H1 (cell line): ENCODE results near the gene ZDHHC8. TPM values are rescaled to one million over a fixed set of nuclear protein-coding genes. Genes with fewer than 3 reads are reported as not detected.

Source experiments
- CTCF ChIA-PET: fragments of 300-600 bp; sonication (Branson Sonifier 250); formaldehyde crosslinking; loops from one replicate; lab custom pipeline; 2021; ENCODE audit not compliant: partially characterized antibody; lab: Charles Lee
- POLR2A ChIA-PET: fragments of 300-600 bp; sonication (Branson Sonifier 250); formaldehyde crosslinking; loops from one replicate; lab custom pipeline; 2021; ENCODE audit warnings: inconsistent platforms; ENCODE audit not compliant: partially characterized antibody; lab: Charles Lee
- DNase-seq, 2 experiments: peaks; one replicate each; pipeline versions ENCODE4 v3.0.0 to v3.0.0-alpha.2; 2010 to 2022; ENCODE audit warnings: low spot score in 2 of 2, low read depth in 1 of 2, mixed read lengths in 1 of 2
- FAIRE-seq: peaks from 2 replicates; lab custom pipeline; 2011; peaks lifted over from hg19 to GRCh38; lab: Jason Lieb, UNC
- H2AFZ ChIP-seq: 2 replicates; pipeline ENCODE4 v1.8.1; 2012; ENCODE audit warnings: low read length, inconsistent platforms
- H2AK5ac ChIP-seq: 2 replicates; pipeline ENCODE4 v1.6.1; 2013; ENCODE audit warnings: low read depth, low read length
- H2BK120ac ChIP-seq: replicated peaks from 2 replicates; pipeline ENCODE3; 2013; ENCODE audit warnings: low read depth, low read length, inconsistent platforms
- H2BK12ac ChIP-seq: 2 replicates; pipeline ENCODE4 v1.6.1; 2013; ENCODE audit warnings: low read depth, low read length
- H2BK15ac ChIP-seq: 2 replicates; pipeline ENCODE4 v1.6.1; 2013; ENCODE audit warnings: low read length
- H2BK20ac ChIP-seq: 2 replicates; pipeline ENCODE4 v1.6.1; 2013; ENCODE audit warnings: low read length
- H2BK5ac ChIP-seq: 2 replicates; pipeline ENCODE4 v1.6.1; 2013; ENCODE audit warnings: low read depth, low read length
- H3K14ac ChIP-seq: 2 replicates; pipeline ENCODE4 v1.6.1; 2013; ENCODE audit warnings: inconsistent platforms; ENCODE audit not compliant: insufficient read length
- H3K18ac ChIP-seq: 2 replicates; pipeline ENCODE4 v1.6.1; 2013; ENCODE audit warnings: low read length; ENCODE audit errors: extremely low read depth
- H3K23ac ChIP-seq: 2 replicates; pipeline ENCODE4 v1.6.1; 2013; ENCODE audit warnings: inconsistent platforms; ENCODE audit not compliant: insufficient read length
- H3K23me2 ChIP-seq: 2 replicates; pipeline ENCODE4 v1.6.1; 2013; ENCODE audit warnings: low read depth, low read length
- H3K27ac ChIP-seq: 2 replicates; pipeline ENCODE4 v1.6.1; 2011; ENCODE audit warnings: low read depth, low read length, inconsistent platforms
- H3K27me3 ChIP-seq, 4 experiments: replicated peaks in 1 of 4; 1 replicate in 1 of 4; 2 replicates in 3 of 4; pipeline versions ENCODE4 v1.6.1 to v1.8.1; 2011 to 2013; ENCODE audit warnings: low read length in 3 of 4, mild to moderate bottlenecking in 3 of 4, inconsistent platforms in 2 of 4, mixed read lengths in 2 of 4, moderate library complexity in 1 of 4; ENCODE audit not compliant: control insufficient read depth in 3 of 4, insufficient read depth in 3 of 4; ENCODE audit errors: extremely low read depth in 1 of 4
- H3K36me3 ChIP-seq, 4 experiments: 2 replicates each; pipeline versions ENCODE4 v1.6.1 to v1.8.1; 2011 to 2013; ENCODE audit warnings: mild to moderate bottlenecking in 4 of 4, low read length in 3 of 4, moderate library complexity in 2 of 4, control low read depth in 1 of 4, inconsistent platforms in 1 of 4; ENCODE audit not compliant: insufficient read depth in 4 of 4, control insufficient read depth in 2 of 4
- H3K4ac ChIP-seq: replicated peaks from 2 replicates; pipeline ENCODE3; 2013; ENCODE audit warnings: low read length, low read depth, mixed read lengths, inconsistent platforms; ENCODE audit not compliant: insufficient read length
- H3K4me1 ChIP-seq, 4 experiments: replicated peaks in 1 of 4; 1 replicate in 1 of 4; 2 replicates in 3 of 4; pipeline versions ENCODE4 v1.6.1 to v1.8.1; 2011 to 2013; ENCODE audit warnings: low read length in 3 of 4, inconsistent platforms in 2 of 4, mixed read lengths in 1 of 4; ENCODE audit not compliant: insufficient read depth in 4 of 4, control insufficient read depth in 3 of 4
- H3K4me2 ChIP-seq, 2 experiments: 2 replicates each; pipeline versions ENCODE4 v1.6.1 to v1.8.1; 2011 to 2013; ENCODE audit warnings: low read depth in 2 of 2, low read length in 2 of 2, control low read depth in 1 of 2, inconsistent platforms in 1 of 2, mild to moderate bottlenecking in 1 of 2; ENCODE audit not compliant: insufficient read depth in 1 of 2
- H3K4me3 ChIP-seq, 4 experiments: fragments of 200-600, 300-600 bp in 1 of 4; sonication (generic), shearing (Covaris generic), sonication (Bioruptor Twin) in 1 of 4; 2 replicates each; pipeline versions ENCODE4 v1.5.1 to v1.8.1; 2011 to 2016; ENCODE audit warnings: low read length in 4 of 4, low read depth in 3 of 4, control low read depth in 2 of 4, inconsistent platforms in 2 of 4, mild to moderate bottlenecking in 2 of 4, mixed read lengths in 1 of 4, moderate library complexity in 1 of 4; ENCODE audit not compliant: insufficient read depth in 2 of 4; ENCODE audit errors: extremely low read depth in 1 of 4
- H3K56ac ChIP-seq: replicated peaks from 2 replicates; pipeline ENCODE3; 2013; ENCODE audit warnings: low read depth, mild to moderate bottlenecking, mixed read lengths, low read length, inconsistent platforms; ENCODE audit not compliant: insufficient read length
- H3K79me1 ChIP-seq: 2 replicates; pipeline ENCODE4 v1.6.1; 2013; ENCODE audit warnings: low read depth, low read length, control low read depth
- H3K79me2 ChIP-seq, 2 experiments: 2 replicates each; pipeline versions ENCODE4 v1.6.1 to v1.8.1; 2012 to 2013; ENCODE audit warnings: low read length in 2 of 2, mild to moderate bottlenecking in 2 of 2, inconsistent platforms in 1 of 2; ENCODE audit not compliant: insufficient read depth in 2 of 2, control insufficient read depth in 1 of 2
- H3K9ac ChIP-seq, 4 experiments: replicated peaks in 1 of 4; 1 replicate in 1 of 4; 2 replicates in 3 of 4; pipeline versions ENCODE4 v1.6.1 to v1.8.1; 2011 to 2013; ENCODE audit warnings: low read depth in 3 of 4, low read length in 3 of 4, control low read depth in 2 of 4, mild to moderate bottlenecking in 2 of 4, moderate library complexity in 2 of 4, inconsistent platforms in 1 of 4; ENCODE audit errors: extremely low read depth in 1 of 4
- H3K9me3 ChIP-seq, 2 experiments: 2 replicates each; pipeline versions ENCODE4 v1.6.1 to v1.8.1; 2012 to 2013; ENCODE audit warnings: mild to moderate bottlenecking in 2 of 2, moderate library complexity in 2 of 2, control low read depth in 1 of 2, inconsistent platforms in 1 of 2, low read depth in 1 of 2, low read length in 1 of 2, mixed read lengths in 1 of 2; ENCODE audit not compliant: insufficient read depth in 2 of 2
- H4K20me1 ChIP-seq, 2 experiments: replicated peaks in 1 of 2; 2 replicates each; pipeline versions ENCODE3 to v1.8.1; 2011 to 2013; ENCODE audit warnings: inconsistent platforms in 2 of 2, low read length in 2 of 2, mild to moderate bottlenecking in 1 of 2; ENCODE audit not compliant: insufficient read depth in 2 of 2, control insufficient read depth in 1 of 2
- H4K5ac ChIP-seq: 2 replicates; pipeline ENCODE4 v1.6.1; 2013; ENCODE audit warnings: low read length, low read depth, mixed read lengths, inconsistent platforms; ENCODE audit not compliant: insufficient read length
- H4K8ac ChIP-seq: 2 replicates; pipeline ENCODE4 v1.8.0; 2013; ENCODE audit warnings: mild to moderate bottlenecking, moderate library complexity, low read length, inconsistent platforms; ENCODE audit not compliant: insufficient read depth; ENCODE audit errors: extremely low read depth
- H4K91ac ChIP-seq: replicated peaks from 2 replicates; pipeline ENCODE3; 2013; ENCODE audit warnings: low read length, mixed read lengths, inconsistent platforms; ENCODE audit not compliant: insufficient read length
- BRCA1 ChIP-seq: IDR thresholded peaks from 2 replicates; pipeline ENCODE4 v1.6.1; 2012; ENCODE audit warnings: low read depth, low read length, improper control_type of control experiment
- CHD2 ChIP-seq: IDR thresholded peaks from 2 replicates; pipeline ENCODE4 v1.6.1; 2012; ENCODE audit warnings: low read length, improper control_type of control experiment
- KDM1A ChIP-seq: fragments of 200-600, 300-600 bp; sonication (generic); IDR thresholded peaks from 2 replicates; pipeline ENCODE4 v1.7.1; 2016; ENCODE audit warnings: mild to moderate bottlenecking, low read length, borderline replicate concordance
- RFX5 ChIP-seq: IDR thresholded peaks from 2 replicates; pipeline ENCODE4 v1.6.1; 2011; ENCODE audit warnings: low read depth, low read length, improper control_type of control experiment, borderline replicate concordance
- WGBS, 2 experiments: shearing (Covaris generic) in 1 of 2; methylation state at CpG; one replicate each; pipeline versions ENCODE4 v1.1.6 to v1.1.7; 2013 to 2015; ENCODE audit warnings: low lambda C conversion rate in 2 of 2, mixed read lengths in 2 of 2, inconsistent platforms in 1 of 2, low coverage in 1 of 2, missing lambda C conversion rate in 1 of 2; ENCODE audit not compliant: insufficient replicate concordance in 2 of 2, insufficient coverage in 1 of 2, insufficient read length in 1 of 2; ENCODE audit errors: extremely low coverage in 1 of 2, missing lambda C conversion rate in 1 of 2; 5-methylcytosine and 5-hydroxymethylcytosine counted together
- polyA plus RNA-seq, 7 experiments: library from polyadenylated mRNA; depleted of rRNA in 3 of 7; stranded (reverse) in 5 of 7; unstranded in 2 of 7; fragments of >200 nt in 5 of 7; fragments of 200-250 nt in 2 of 7; gene quantifications; 1 replicate in 5 of 7; 2 replicates in 1 of 7; 4 replicates in 1 of 7; pipeline versions ENCODE4 v1.2.1 to v1.2.3, GENCODE V29; 2011 to 2013; ENCODE audit warnings: missing spikeins in 2 of 7, mixed read lengths in 2 of 7
- total RNA-seq: library from RNA; stranded (reverse); fragmentation: NEBNext Ultra II Directional; extraction: Animal tissue kit (Norgen Biotek cat#: 25700); gene quantifications from 2 replicates; pipeline ENCODE4 v1.2.1, GENCODE V29; 2021
- TF ChIP-seq, protein P1 (sequence below): IDR thresholded peaks from 2 replicates; pipeline ENCODE4 v1.6.1; 2012; ENCODE audit warnings: low read length, inconsistent platforms
- TF ChIP-seq, protein P2 (sequence below), 3 experiments: IDR thresholded peaks; 1 replicate in 2 of 3; 2 replicates in 1 of 3; pipeline versions ENCODE4 v1.5.1 to v1.6.1; 2011; ENCODE audit warnings: low read length in 3 of 3, mild to moderate bottlenecking in 3 of 3, inconsistent platforms in 2 of 3, low read depth in 1 of 3, moderate library complexity in 1 of 3; ENCODE audit not compliant: insufficient read depth in 1 of 3; ENCODE audit errors: control extremely low read depth in 1 of 3

The ZDHHC8 gene
- total and polyA plus RNA-seq, 2 of the 8 experiments (the other 6 are each of a cell fraction or from before 2014, with no cell fraction given) = 18.6 to 65.6 TPM

DNA sequence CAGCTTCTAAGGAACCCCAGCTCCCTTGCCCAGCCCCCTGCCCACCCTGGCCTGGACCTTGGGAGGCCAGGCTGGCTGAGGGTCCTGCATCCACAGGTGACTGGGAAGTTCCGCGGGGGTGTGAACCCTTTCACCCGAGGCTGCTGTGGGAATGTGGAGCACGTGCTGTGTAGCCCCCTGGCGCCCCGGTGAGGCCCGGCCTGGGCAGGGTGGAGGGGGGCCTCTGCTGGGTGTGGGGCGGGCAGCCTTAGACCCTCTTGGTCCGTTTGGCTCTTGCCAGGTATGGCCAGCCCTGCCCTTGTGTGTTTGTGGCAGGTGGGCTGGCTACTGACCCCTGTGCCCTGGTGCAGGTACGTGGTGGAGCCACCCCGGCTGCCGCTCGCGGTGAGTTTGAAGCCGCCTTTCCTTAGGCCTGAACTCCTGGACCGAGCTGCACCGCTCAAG lies 8.9 kb downstream of the ZDHHC8 start:
- Histone ChIP-seq H2BK15ac (no peak overlapping the region), H3K18ac (no peak overlapping the region), H3K9ac (no peak overlapping the region), H3K56ac (no peak overlapping the region), H4K91ac (no peak overlapping the region), H3K23ac (no peak overlapping the region), H3K9me3 (no peaks in the 10 kb centered on the region), H2AK5ac (no peak overlapping the region), H3K4me3 (no peak overlapping the region), H3K27me3 (no peaks in the 10 kb centered on the region), H3K36me3 (peaks cover 0 to 6% (median 2%) of the 10 kb centered on the region in 4 experiments; a peak in 1 of 8 replicates), H2BK5ac (no peak overlapping the region; the same call in 1 of the 2 replicates), H3K79me1 (peaks cover 18% of the 10 kb centered on the region), H3K79me2 (peaks cover 0 to 12% of the 10 kb centered on the region in 2 experiments; a peak in 3 of 4 replicates), H4K20me1 (peaks cover 11 to 31% of the 10 kb centered on the region in 2 experiments), H2BK120ac (no peak overlapping the region), H3K4me2 (no peak overlapping the region), H2BK20ac (no peak overlapping the region), H3K23me2 (no peaks in the 10 kb centered on the region), H2AFZ (no peak overlapping the region), H3K4me1 (no peaks in the 10 kb centered on the region), H2BK12ac (no peak overlapping the region), H4K5ac (no peak overlapping the region), H3K4ac (no peak overlapping the region), H3K14ac (no peak overlapping the region), H4K8ac (no peak overlapping the region), H3K27ac (no peak overlapping the region)
- ChIA-PET POLR2A (interaction anchor here (1.2 to 10.1 kb wide), 2 partner anchors 13 to 22 kb away, joined by 5 to 104 read pairs; no protein-coding TSS in a partner anchor), CTCF (interaction anchor here (1.2 kb wide), 1 partner anchor 14 kb away, joined by 4 read pairs; no protein-coding TSS in a partner anchor)
- TF ChIP-seq CHD2 (no peak), RFX5 (no peak), BRCA1 (no peak), KDM1A (no peak)
- TF ChIP-seq, protein P1, sequence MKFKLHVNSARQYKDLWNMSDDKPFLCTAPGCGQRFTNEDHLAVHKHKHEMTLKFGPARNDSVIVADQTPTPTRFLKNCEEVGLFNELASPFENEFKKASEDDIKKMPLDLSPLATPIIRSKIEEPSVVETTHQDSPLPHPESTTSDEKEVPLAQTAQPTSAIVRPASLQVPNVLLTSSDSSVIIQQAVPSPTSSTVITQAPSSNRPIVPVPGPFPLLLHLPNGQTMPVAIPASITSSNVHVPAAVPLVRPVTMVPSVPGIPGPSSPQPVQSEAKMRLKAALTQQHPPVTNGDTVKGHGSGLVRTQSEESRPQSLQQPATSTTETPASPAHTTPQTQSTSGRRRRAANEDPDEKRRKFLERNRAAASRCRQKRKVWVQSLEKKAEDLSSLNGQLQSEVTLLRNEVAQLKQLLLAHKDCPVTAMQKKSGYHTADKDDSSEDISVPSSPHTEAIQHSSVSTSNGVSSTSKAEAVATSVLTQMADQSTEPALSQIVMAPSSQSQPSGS = no peak
- TF ChIP-seq, protein P2, sequence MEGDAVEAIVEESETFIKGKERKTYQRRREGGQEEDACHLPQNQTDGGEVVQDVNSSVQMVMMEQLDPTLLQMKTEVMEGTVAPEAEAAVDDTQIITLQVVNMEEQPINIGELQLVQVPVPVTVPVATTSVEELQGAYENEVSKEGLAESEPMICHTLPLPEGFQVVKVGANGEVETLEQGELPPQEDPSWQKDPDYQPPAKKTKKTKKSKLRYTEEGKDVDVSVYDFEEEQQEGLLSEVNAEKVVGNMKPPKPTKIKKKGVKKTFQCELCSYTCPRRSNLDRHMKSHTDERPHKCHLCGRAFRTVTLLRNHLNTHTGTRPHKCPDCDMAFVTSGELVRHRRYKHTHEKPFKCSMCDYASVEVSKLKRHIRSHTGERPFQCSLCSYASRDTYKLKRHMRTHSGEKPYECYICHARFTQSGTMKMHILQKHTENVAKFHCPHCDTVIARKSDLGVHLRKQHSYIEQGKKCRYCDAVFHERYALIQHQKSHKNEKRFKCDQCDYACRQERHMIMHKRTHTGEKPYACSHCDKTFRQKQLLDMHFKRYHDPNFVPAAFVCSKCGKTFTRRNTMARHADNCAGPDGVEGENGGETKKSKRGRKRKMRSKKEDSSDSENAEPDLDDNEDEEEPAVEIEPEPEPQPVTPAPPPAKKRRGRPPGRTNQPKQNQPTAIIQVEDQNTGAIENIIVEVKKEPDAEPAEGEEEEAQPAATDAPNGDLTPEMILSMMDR (IDR thresholded peaks at IDR 0.05; ENCODE audit: control extremely low read depth in 1 of 3, insufficient read depth in 1 of 3, low read depth in 1 of 3, low read length in 3 of 3) = no peak
- WGBS, 2 experiments = 91% methylated on average over 17 of the region's 17 CpGs; no CpG with 5 or more reads in 1 of the 2 experiments
- DNase-seq = no peak
- FAIRE-seq = no peak
